Measurements from ENCODE around the gene SERPINA1. TPM values are rescaled to one million over a fixed set of nuclear protein-coding genes. Genes with fewer than 3 reads are reported as not detected.

The SERPINA1 gene
- total RNA-seq, 2 experiments from 2014 or later = 4.3 to 4.7 TPM

DNA sequence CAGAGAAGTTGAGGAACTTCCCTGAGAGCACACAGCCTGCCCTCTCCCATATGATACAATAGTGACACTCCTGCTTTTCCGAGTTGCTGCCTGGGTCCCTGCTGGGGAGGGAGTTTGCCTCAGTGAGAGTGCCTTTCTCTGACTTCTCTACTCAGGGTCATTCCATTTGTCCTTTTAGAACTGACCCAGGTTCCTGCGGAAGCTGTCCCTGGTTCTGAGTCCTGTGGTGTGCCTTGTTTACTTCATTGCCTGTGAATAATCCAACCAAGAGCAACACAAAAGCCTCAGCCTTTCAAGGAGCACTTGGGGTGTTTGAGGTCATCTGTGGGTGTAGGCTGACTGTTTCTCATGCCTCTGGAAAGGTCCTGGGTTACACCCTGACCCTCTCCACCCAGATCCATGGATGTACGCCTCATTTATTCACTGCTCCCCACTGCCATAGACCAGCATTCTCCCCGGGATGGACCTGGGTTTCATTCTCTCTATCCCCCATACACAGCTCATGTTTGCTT, 13.6 kb downstream of the SERPINA1 start:
- POLR2A ChIA-PET = no interaction called here
- no peak for DNase-seq

GRCh38 chr14:94374116-94374515, 14.3 kb downstream of the SERPINA1 start:
- CTCF ChIA-PET = no interaction called here
- intact Hi-C loops (cut with DNase I, micrococcal nuclease) = no loop called here
- no peaks in the 10 kb centered on the region for H3K9me3 Mint-ChIP-seq
- H3K4me1 Mint-ChIP-seq (ENCODE audit: low read depth) = no peaks in the 10 kb centered on the region
- H3K27ac ChIP-seq (ENCODE audit: low read depth in 1 of 2, low read length in 2 of 2) = no peak overlapping the region
- POLR2A ChIA-PET = no interaction called here
- no peaks in the 10 kb centered on the region for H3K27me3 Mint-ChIP-seq
- TF ChIP-seq, protein P1, sequence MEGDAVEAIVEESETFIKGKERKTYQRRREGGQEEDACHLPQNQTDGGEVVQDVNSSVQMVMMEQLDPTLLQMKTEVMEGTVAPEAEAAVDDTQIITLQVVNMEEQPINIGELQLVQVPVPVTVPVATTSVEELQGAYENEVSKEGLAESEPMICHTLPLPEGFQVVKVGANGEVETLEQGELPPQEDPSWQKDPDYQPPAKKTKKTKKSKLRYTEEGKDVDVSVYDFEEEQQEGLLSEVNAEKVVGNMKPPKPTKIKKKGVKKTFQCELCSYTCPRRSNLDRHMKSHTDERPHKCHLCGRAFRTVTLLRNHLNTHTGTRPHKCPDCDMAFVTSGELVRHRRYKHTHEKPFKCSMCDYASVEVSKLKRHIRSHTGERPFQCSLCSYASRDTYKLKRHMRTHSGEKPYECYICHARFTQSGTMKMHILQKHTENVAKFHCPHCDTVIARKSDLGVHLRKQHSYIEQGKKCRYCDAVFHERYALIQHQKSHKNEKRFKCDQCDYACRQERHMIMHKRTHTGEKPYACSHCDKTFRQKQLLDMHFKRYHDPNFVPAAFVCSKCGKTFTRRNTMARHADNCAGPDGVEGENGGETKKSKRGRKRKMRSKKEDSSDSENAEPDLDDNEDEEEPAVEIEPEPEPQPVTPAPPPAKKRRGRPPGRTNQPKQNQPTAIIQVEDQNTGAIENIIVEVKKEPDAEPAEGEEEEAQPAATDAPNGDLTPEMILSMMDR (IDR thresholded peaks at IDR 0.05) = no peak
- H3K4me1 ChIP-seq (ENCODE audit: insufficient read depth, low read length) = no peaks in the 10 kb centered on the region
- H3K4me3 Mint-ChIP-seq = no peak overlapping the region
- no peak overlapping the region for H3K4me3 ChIP-seq (ENCODE audit: low read length)
- ATAC-seq (ENCODE audit: poor library complexity) (no peak), DNase-seq (no peak)
- no peaks in the 10 kb centered on the region for H3K9me3 ChIP-seq (ENCODE audit: control insufficient read depth in 1 of 2, insufficient read depth in 1 of 2, low read length in 2 of 2)
- no peaks in the 10 kb centered on the region for H3K27me3 ChIP-seq (ENCODE audit: control insufficient read depth in 1 of 2, insufficient read depth in 2 of 2, low read length in 2 of 2)
- no peaks in the 10 kb centered on the region for H3K36me3 ChIP-seq (ENCODE audit: insufficient read depth, low read length)
- H3K36me3 Mint-ChIP-seq (ENCODE audit: low read depth) = no peaks in the 10 kb centered on the region
- H3K27ac Mint-ChIP-seq = no peak overlapping the region

More for the DNA sequence above, 13.6 kb downstream of the SERPINA1 start:
- Mint-ChIP-seq H3K27me3 (no peaks in the 10 kb centered on the region), H3K4me1 (ENCODE audit: low read depth) (no peaks in the 10 kb centered on the region), H3K9me3 (no peaks in the 10 kb centered on the region), H3K36me3 (ENCODE audit: low read depth) (no peaks in the 10 kb centered on the region), H3K27ac (no peak overlapping the region), H3K4me3 (no peak overlapping the region)
- TF ChIP-seq, protein P1 (IDR thresholded peaks at IDR 0.05) = no peak
- ATAC-seq (ENCODE audit: poor library complexity) = no peak
- CTCF ChIA-PET = no interaction called here
- H3K27me3 ChIP-seq (ENCODE audit: control insufficient read depth in 1 of 2, insufficient read depth in 2 of 2, low read length in 2 of 2) = no peaks in the 10 kb centered on the region
- no peak overlapping the region for H3K27ac ChIP-seq (ENCODE audit: low read depth in 1 of 2, low read length in 2 of 2)
- intact Hi-C loops (cut with DNase I, micrococcal nuclease) = no loop called here
- H3K9me3 ChIP-seq (ENCODE audit: control insufficient read depth in 1 of 2, insufficient read depth in 1 of 2, low read length in 2 of 2) = no peaks in the 10 kb centered on the region
- no peaks in the 10 kb centered on the region for H3K36me3 ChIP-seq (ENCODE audit: insufficient read depth, low read length)
- no peak overlapping the region for H3K4me3 ChIP-seq (ENCODE audit: low read length)
- H3K4me1 ChIP-seq (ENCODE audit: insufficient read depth, low read length) = no peaks in the 10 kb centered on the region

GRCh38 chr14:94373708-94374107, 14.7 kb downstream of the SERPINA1 start:
- H3K36me3 ChIP-seq (ENCODE audit: insufficient read depth, low read length) = no peaks in the 10 kb centered on the region
- H3K27ac ChIP-seq (ENCODE audit: low read depth in 1 of 2, low read length in 2 of 2) = no peak overlapping the region
- no peaks in the 10 kb centered on the region for H3K36me3 Mint-ChIP-seq (ENCODE audit: low read depth)
- intact Hi-C loops (cut with DNase I, micrococcal nuclease) = no loop called here
- DNase-seq = no peak
- no peak overlapping the region for H3K4me3 ChIP-seq (ENCODE audit: low read length)
- ChIA-PET POLR2A (no interaction called here), CTCF (no interaction called here)
- H3K27me3 Mint-ChIP-seq = no peaks in the 10 kb centered on the region
- no peaks in the 10 kb centered on the region for H3K4me1 ChIP-seq (ENCODE audit: insufficient read depth, low read length)
- no peak for ATAC-seq (ENCODE audit: poor library complexity)
- no peak overlapping the region for H3K4me3 Mint-ChIP-seq
- H3K9me3 Mint-ChIP-seq = no peaks in the 10 kb centered on the region
- no peaks in the 10 kb centered on the region for H3K9me3 ChIP-seq (ENCODE audit: control insufficient read depth in 1 of 2, insufficient read depth in 1 of 2, low read length in 2 of 2)
- H3K27ac Mint-ChIP-seq = no peak overlapping the region
- TF ChIP-seq, protein P1 (IDR thresholded peaks at IDR 0.05) = no peak
- no peaks in the 10 kb centered on the region for H3K4me1 Mint-ChIP-seq (ENCODE audit: low read depth)
- H3K27me3 ChIP-seq (ENCODE audit: control insufficient read depth in 1 of 2, insufficient read depth in 2 of 2, low read length in 2 of 2) = no peaks in the 10 kb centered on the region

Measured in CD4-positive, alpha-beta T cell (primary cell).